ENCODE measurements around the gene RNF19B.

RNF19B gene

GRCh38 chr1:32894681-32895080 lies 69.9 kb downstream of the RNF19B start:
- peak overlapping the region; percentile 96 for H2AFZ ChIP-seq (ENCODE audit: low read length)
- DNase-seq (ENCODE audit: low spot score): no peak
- no peak overlapping the region for H3K4me2 ChIP-seq (ENCODE audit: insufficient read depth, low read length, poor library complexity, severe bottlenecking)
- H3K4me3 ChIP-seq (ENCODE audit: low read length in 2 of 2): no peak overlapping the region
- no peak overlapping the region for H3K14ac ChIP-seq (ENCODE audit: low read length)
- peak overlapping the region; percentile 60 for H2BK5ac ChIP-seq (ENCODE audit: low read length)
- no peak overlapping the region for H2BK120ac ChIP-seq (ENCODE audit: low read depth, low read length)
- no peak overlapping the region for H3K27ac ChIP-seq (replicated peaks; ENCODE audit: low read length)
- H2BK15ac ChIP-seq (ENCODE audit: low read length): peak overlapping the region; percentile 89
- H3K18ac ChIP-seq (ENCODE audit: low read length): peak overlapping the region; percentile 33
- no peak overlapping the region for H2BK12ac ChIP-seq (ENCODE audit: low read length)
- peaks cover 0 to 69% (median 11%) of the 10 kb centered on the region in 3 experiments for H3K27me3 ChIP-seq (ENCODE audit: control insufficient read depth in 3 of 3, insufficient read depth in 3 of 3, low read depth in 1 of 3, low read length in 3 of 3)
- H3K4me1 ChIP-seq (ENCODE audit: control insufficient read depth in 2 of 2, insufficient read depth in 1 of 2, low read depth in 1 of 2, low read length in 2 of 2): peaks cover 11 to 12% of the 10 kb centered on the region in 2 donors
- peaks cover 0 to 3% of the 10 kb centered on the region in 2 donors for H3K9me3 ChIP-seq (replicated peaks in 1 of 2; ENCODE audit: control insufficient read depth in 2 of 2, insufficient read depth in 1 of 2, low read depth in 1 of 2, low read length in 2 of 2)
- peaks cover 8% of the 10 kb centered on the region for H3K79me1 ChIP-seq (ENCODE audit: low read depth, low read length)
- peak overlapping the region; percentile 4 for H3K23ac ChIP-seq (ENCODE audit: low read depth, low read length, poor library complexity)
- H3K36me3 ChIP-seq (replicated peaks in 1 of 2; ENCODE audit: control insufficient read depth in 2 of 2, insufficient read depth in 2 of 2, low read length in 2 of 2): no peaks in the 10 kb centered on the region
- H3K4ac ChIP-seq (ENCODE audit: low read length): no peak overlapping the region
- peak overlapping the region; percentile 7 for H3K9ac ChIP-seq (ENCODE audit: low read depth, low read length, poor library complexity)
- no peak overlapping the region for H4K91ac ChIP-seq (ENCODE audit: low read depth, low read length, poor library complexity)
- no peak overlapping the region for H4K8ac ChIP-seq (ENCODE audit: low read depth, low read length)
- H2AK5ac ChIP-seq (ENCODE audit: low read depth, low read length): peak overlapping the region; percentile 58
- WGBS, 2 donors (ENCODE audit: extremely low coverage in 2 of 2, insufficient read length in 2 of 2, insufficient replicate concordance in 1 of 2): no CpG with 5 or more reads among the region's 6 CpGs

DNA sequence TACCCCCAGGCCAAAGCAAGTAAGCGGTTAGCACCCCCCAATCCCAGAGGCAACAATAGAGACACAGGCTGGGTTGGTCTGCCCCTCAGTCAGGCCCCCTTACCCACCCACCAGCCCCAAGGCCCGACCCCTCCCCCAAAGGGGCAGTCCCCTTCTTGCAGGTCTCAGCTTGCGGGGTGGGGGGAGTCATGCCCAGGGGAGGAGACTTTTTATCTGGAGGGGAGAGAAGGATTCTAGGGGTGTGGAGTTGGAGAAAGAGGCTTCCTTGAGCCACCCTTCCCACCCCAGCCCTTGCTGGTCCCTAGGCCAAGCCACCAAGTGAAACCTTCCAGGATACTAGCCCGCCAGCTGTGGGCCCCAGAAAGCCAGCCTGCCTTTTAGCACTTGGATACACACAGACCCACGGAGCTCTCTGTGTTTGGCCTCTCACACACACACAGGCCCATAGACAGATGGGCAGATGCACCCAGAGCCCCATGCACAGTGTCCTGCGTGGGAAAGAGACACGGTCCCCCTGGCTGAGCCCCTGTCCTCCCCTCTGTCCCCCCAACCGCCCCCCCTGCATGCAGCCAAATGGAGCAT lies 70.5 kb downstream of the RNF19B start:
- Histone ChIP-seq H3K27me3 (ENCODE audit: control insufficient read depth in 3 of 3, insufficient read depth in 3 of 3, low read depth in 1 of 3, low read length in 3 of 3) (peaks cover 0 to 64% (median 8%) of the 10 kb centered on the region in 3 experiments), H3K4ac (ENCODE audit: low read length) (no peak overlapping the region), H2BK15ac (ENCODE audit: low read length) (peak overlapping the region; percentile 88), H3K27ac (replicated peaks; ENCODE audit: low read length) (peak overlapping the region; percentile 82), H3K23ac (ENCODE audit: low read depth, low read length, poor library complexity) (no peak overlapping the region), H3K4me2 (ENCODE audit: insufficient read depth, low read length, poor library complexity, severe bottlenecking) (peak overlapping the region; percentile 86), H3K9me3 (replicated peaks in 1 of 2; ENCODE audit: control insufficient read depth in 2 of 2, insufficient read depth in 1 of 2, low read depth in 1 of 2, low read length in 2 of 2) (peaks cover 0 to 3% of the 10 kb centered on the region in 2 donors), H3K4me3 (ENCODE audit: low read length in 2 of 2) (peak overlapping the region; percentile 53 to 81), H3K4me1 (ENCODE audit: control insufficient read depth in 2 of 2, insufficient read depth in 1 of 2, low read depth in 1 of 2, low read length in 2 of 2) (peaks cover 11 to 12% of the 10 kb centered on the region in 2 donors), H3K14ac (ENCODE audit: low read length) (no peak overlapping the region), H2AFZ (ENCODE audit: low read length) (peak overlapping the region; percentile 96), H4K8ac (ENCODE audit: low read depth, low read length) (no peak overlapping the region), H2AK5ac (ENCODE audit: low read depth, low read length) (peak overlapping the region; percentile 58), H3K9ac (ENCODE audit: low read depth, low read length, poor library complexity) (no peak overlapping the region), H3K79me1 (ENCODE audit: low read depth, low read length) (peaks cover 8% of the 10 kb centered on the region), H2BK12ac (ENCODE audit: low read length) (no peak overlapping the region), H4K91ac (ENCODE audit: low read depth, low read length, poor library complexity) (no peak overlapping the region), H2BK120ac (ENCODE audit: low read depth, low read length) (peak overlapping the region; percentile 90), H2BK5ac (ENCODE audit: low read length) (peak overlapping the region; percentile 54), H3K18ac (ENCODE audit: low read length) (peak overlapping the region; percentile 97), H3K36me3 (replicated peaks in 1 of 2; ENCODE audit: control insufficient read depth in 2 of 2, insufficient read depth in 2 of 2, low read length in 2 of 2) (no peaks in the 10 kb centered on the region)
- no CpG with 5 or more reads among the region's 8 CpGs for WGBS, 2 donors (ENCODE audit: extremely low coverage in 2 of 2, insufficient read length in 2 of 2, insufficient replicate concordance in 1 of 2)
- DNase-seq (ENCODE audit: low spot score): no peak

- H2BK120ac ChIP-seq (ENCODE audit: low read depth, low read length): peak overlapping the region; percentile 90
- H2AK5ac ChIP-seq (ENCODE audit: low read depth, low read length): peak overlapping the region; percentile 73
- H2AFZ ChIP-seq (ENCODE audit: low read length): peak overlapping the region; percentile 96
- peaks cover 0 to 60% (median 3%) of the 10 kb centered on the region in 3 experiments for H3K27me3 ChIP-seq (ENCODE audit: control insufficient read depth in 3 of 3, insufficient read depth in 3 of 3, low read depth in 1 of 3, low read length in 3 of 3)
- peaks cover 8% of the 10 kb centered on the region for H3K79me1 ChIP-seq (ENCODE audit: low read depth, low read length)
- H3K14ac ChIP-seq (ENCODE audit: low read length): no peak overlapping the region
- no CpG with 5 or more reads among the region's 58 CpGs for WGBS, 2 donors (ENCODE audit: extremely low coverage in 2 of 2, insufficient read length in 2 of 2, insufficient replicate concordance in 1 of 2)
- H3K4ac ChIP-seq (ENCODE audit: low read length): no peak overlapping the region
- no peaks in the 10 kb centered on the region for H3K36me3 ChIP-seq (replicated peaks in 1 of 2; ENCODE audit: control insufficient read depth in 2 of 2, insufficient read depth in 2 of 2, low read length in 2 of 2)
- peak; percentile 68 for DNase-seq (ENCODE audit: low spot score)
- H3K18ac ChIP-seq (ENCODE audit: low read length): peak overlapping the region; percentile 97
- H3K23ac ChIP-seq (ENCODE audit: low read depth, low read length, poor library complexity): peak overlapping the region; percentile 67
- H3K9ac ChIP-seq (ENCODE audit: low read depth, low read length, poor library complexity): peak overlapping the region; percentile 84
- H3K27ac ChIP-seq (replicated peaks; ENCODE audit: low read length): peak overlapping the region; percentile 82
- H3K4me3 ChIP-seq (ENCODE audit: low read length in 2 of 2): peak overlapping the region; percentile 53 to 81
- peaks cover 0 to 3% of the 10 kb centered on the region in 2 donors for H3K9me3 ChIP-seq (replicated peaks in 1 of 2; ENCODE audit: control insufficient read depth in 2 of 2, insufficient read depth in 1 of 2, low read depth in 1 of 2, low read length in 2 of 2)
- H3K4me2 ChIP-seq (ENCODE audit: insufficient read depth, low read length, poor library complexity, severe bottlenecking): peak overlapping the region; percentile 86
- no peak overlapping the region for H4K91ac ChIP-seq (ENCODE audit: low read depth, low read length, poor library complexity)
- peaks cover 11 to 12% of the 10 kb centered on the region in 2 donors for H3K4me1 ChIP-seq (ENCODE audit: control insufficient read depth in 2 of 2, insufficient read depth in 1 of 2, low read depth in 1 of 2, low read length in 2 of 2)
- H4K8ac ChIP-seq (ENCODE audit: low read depth, low read length): no peak overlapping the region
- H2BK15ac ChIP-seq (ENCODE audit: low read length): peak overlapping the region; percentile 88
- H2BK5ac ChIP-seq (ENCODE audit: low read length): peak overlapping the region; percentile 84
- no peak overlapping the region for H2BK12ac ChIP-seq (ENCODE audit: low read length)
These were observed 71.2 kb downstream of the RNF19B start for GRCh38 chr1:32893198-32894018.

Measured in neuronal stem cell (in vitro differentiated cells).